Neural crest cell (in vitro differentiated cells): ENCODE results near the gene MYOT. TPM values are rescaled to one million over a fixed set of nuclear protein-coding genes. Genes with fewer than 3 reads are reported as not detected.
"Not testable (repeated sequence)": the region's sequence is repeated elsewhere in the genome, so short reads cannot be mapped to it uniquely, and the experiment has no call there.

Experiments used
- DNase-seq: peaks from one replicate; pipeline ENCODE4 v3.0.0; 2021; ENCODE audit warnings: low read depth, mixed read lengths, low spot score
- H3K27ac Mint-ChIP-seq: one replicate; pipeline ENCODE4 v1.8.0; 2021; ENCODE audit warnings: mild to moderate bottlenecking, mixed read lengths; ENCODE audit not compliant: unreplicated experiment
- H3K27me3 Mint-ChIP-seq: 2 replicates; pipeline ENCODE4 v1.8.0; 2021; ENCODE audit warnings: low read depth, mild to moderate bottlenecking, mixed read lengths
- H3K36me3 Mint-ChIP-seq: 2 replicates; pipeline ENCODE4 v1.8.0; 2021; ENCODE audit warnings: low read depth, mild to moderate bottlenecking, mixed read lengths
- H3K4me1 Mint-ChIP-seq: 2 replicates; pipeline ENCODE4 v1.8.0; 2021; ENCODE audit warnings: mixed read lengths
- H3K4me3 Mint-ChIP-seq: one replicate; pipeline ENCODE4 v1.8.0; 2021; ENCODE audit warnings: mild to moderate bottlenecking, mixed read lengths
- H3K9me3 Mint-ChIP-seq: 2 replicates; pipeline ENCODE4 v1.8.0; 2021; ENCODE audit warnings: mixed read lengths
- CTCF ChIP-seq: fragments of 200-600 bp; sonication (generic); conservative IDR thresholded peaks from 2 replicates; pipeline ENCODE4 v1.5.0; 2021; ENCODE audit warnings: antibody characterized with exemption, mild to moderate bottlenecking
- total RNA-seq: library from RNA; stranded (reverse); gene quantifications from 2 replicates; pipeline ENCODE4 v1.2.1, GENCODE V29; 2021

The MYOT gene
- total RNA-seq, 1 donor from 2014 or later, result not detected

- Mint-ChIP-seq H3K27ac (no peak overlapping the region), H3K9me3 (no peaks in the 10 kb centered on the region), H3K4me3 (no peak overlapping the region), H3K27me3 (no peaks in the 10 kb centered on the region), H3K36me3 (no peaks in the 10 kb centered on the region), H3K4me1 (no peaks in the 10 kb centered on the region)
- no peak for TF ChIP-seq CTCF
- no peak for DNase-seq
These were observed 11.5 kb upstream of the MYOT start for GRCh38 chr5:137856201-137856600.

- Mint-ChIP-seq H3K9me3 (no peaks in the 10 kb centered on the region), H3K4me1 (no peaks in the 10 kb centered on the region), H3K36me3 (no peaks in the 10 kb centered on the region), H3K27me3 (no peaks in the 10 kb centered on the region), H3K27ac (no peak overlapping the region), H3K4me3 (no peak overlapping the region)
- TF ChIP-seq CTCF, result no peak
- DNase-seq, result no peak
These were observed 10.5 kb upstream of the MYOT start for GRCh38 chr5:137856916-137857862.

- Mint-ChIP-seq H3K9me3 (no peaks in the 10 kb centered on the region), H3K36me3 (no peaks in the 10 kb centered on the region), H3K4me3 (no peak overlapping the region)
These were observed 9.3 kb upstream of the MYOT start for GRCh38 chr5:137858223-137858916.

GRCh38 chr5:137858954-137859353, 8.7 kb upstream of the MYOT start:
- Mint-ChIP-seq H3K4me1 (no peaks in the 10 kb centered on the region), H3K27me3 (no peaks in the 10 kb centered on the region), H3K36me3 (no peaks in the 10 kb centered on the region), H3K27ac (no peak overlapping the region), H3K4me3 (no peak overlapping the region), H3K9me3 (no peaks in the 10 kb centered on the region)
- no peak for DNase-seq
- no peak for TF ChIP-seq CTCF

More at GRCh38 chr5:137858223-137858916, 9.3 kb upstream of the MYOT start:
- Mint-ChIP-seq H3K4me1 (no peaks in the 10 kb centered on the region), H3K27ac (no peak overlapping the region), H3K27me3 (no peaks in the 10 kb centered on the region)
- DNase-seq, result no peak
- TF ChIP-seq CTCF, result no peak

- no peak overlapping the region for H3K4me3 Mint-ChIP-seq
- no peak overlapping the region for H3K27ac Mint-ChIP-seq
- TF ChIP-seq CTCF, result no peak
- H3K9me3 Mint-ChIP-seq, result no peaks in the 10 kb centered on the region
- peaks cover 10% of the 10 kb centered on the region for H3K27me3 Mint-ChIP-seq
- no peak for DNase-seq
- no peaks in the 10 kb centered on the region for H3K36me3 Mint-ChIP-seq
- H3K4me1 Mint-ChIP-seq, result no peaks in the 10 kb centered on the region
These were observed 5.4 kb upstream of the MYOT start for GRCh38 chr5:137862251-137862650.

GRCh38 chr5:137863653-137864052, 4.0 kb upstream of the MYOT start:
- not testable (repeated sequence) for H3K27ac Mint-ChIP-seq, H3K4me1 Mint-ChIP-seq, H3K4me3 Mint-ChIP-seq, DNase-seq, H3K36me3 Mint-ChIP-seq, H3K9me3 Mint-ChIP-seq
- peaks cover 15% of the 10 kb centered on the region for H3K27me3 Mint-ChIP-seq
